Ishikawa (cell line): ENCODE measurements around the gene TAOK3.

Source experiments
- CREB1 ChIP-seq: IDR thresholded peaks from 2 replicates; pipeline ENCODE4 v1.6.1; 2012; ENCODE audit warnings: low read depth
- EP300 ChIP-seq: IDR thresholded peaks from 2 replicates; pipeline ENCODE4 v1.6.1; 2012; ENCODE audit warnings: borderline replicate concordance
- FOXM1 ChIP-seq: IDR thresholded peaks from 2 replicates; pipeline ENCODE4 v1.6.1; 2012; ENCODE audit warnings: low read depth, borderline replicate concordance
- RAD21 ChIP-seq: IDR thresholded peaks from 2 replicates; pipeline ENCODE4 v1.6.1; 2012; ENCODE audit warnings: low read depth
- TAF1 ChIP-seq: IDR thresholded peaks from 2 replicates; pipeline ENCODE4 v1.6.1; 2012; ENCODE audit warnings: low read depth, mild to moderate bottlenecking
- TCF12 ChIP-seq: IDR thresholded peaks from 2 replicates; pipeline ENCODE4 v1.6.1; 2012; ENCODE audit warnings: low read depth
- USF1 ChIP-seq: IDR thresholded peaks from 2 replicates; pipeline ENCODE4 v1.6.1; 2012
- TF ChIP-seq, protein P1 (sequence below): IDR thresholded peaks from 2 replicates; pipeline ENCODE4 v1.6.1; 2012

GRCh38 chr12:118256352-118256751 lies 116.4 kb downstream of the TAOK3 start:
- TF ChIP-seq RAD21 (no peak), CREB1 (no peak), EP300 (no peak), TAF1 (no peak), USF1 (no peak), FOXM1 (no peak), TCF12 (no peak)
- TF ChIP-seq, protein P1, sequence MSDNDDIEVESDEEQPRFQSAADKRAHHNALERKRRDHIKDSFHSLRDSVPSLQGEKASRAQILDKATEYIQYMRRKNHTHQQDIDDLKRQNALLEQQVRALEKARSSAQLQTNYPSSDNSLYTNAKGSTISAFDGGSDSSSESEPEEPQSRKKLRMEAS: no peak
